Putamen (tissue), 1 donor: ENCODE results near the gene NR1D1.

Experiments
- DNase-seq: peaks from one replicate; pipeline ENCODE4 v3.0.0-alpha.2; 2016; ENCODE audit warnings: low spot score

NR1D1 gene

GRCh38 chr17:40062329-40063186 lies 37.8 kb downstream of the NR1D1 start, which contains the start of gene THRA:
TSS of gene THRA (plus strand) at chr17:40062965. CDS start at chr17:40074489, 11,524 bp downstream.
- peak; percentile 81 for DNase-seq

- no peak for DNase-seq
These were observed 38.8 kb downstream of the NR1D1 start for GRCh38 chr17:40061609-40062038.

GRCh38 chr17:40060887-40061608 lies 39.3 kb downstream of the NR1D1 start:
- DNase-seq: no peak

GRCh38 chr17:40059729-40060475 lies 40.5 kb downstream of the NR1D1 start:
- no peak for DNase-seq

- no peak for DNase-seq
These were observed 41.5 kb downstream of the NR1D1 start for GRCh38 chr17:40058865-40059264.

GRCh38 chr17:40058186-40058784 lies 42.1 kb downstream of the NR1D1 start:
- DNase-seq: no peak

GRCh38 chr17:40056379-40057015 lies 43.9 kb downstream of the NR1D1 start:
- no peak for DNase-seq
